K562 (cell line): ENCODE results near the gene PDE6H. TPM values are rescaled to one million over a fixed set of nuclear protein-coding genes. Genes with fewer than 3 reads are reported as not detected.

Source experiments
- FOXJ3 ChIP-seq: sonication (generic); formaldehyde crosslinking; IDR thresholded peaks from 2 replicates; pipeline ENCODE4 v1.4.0; 2020; ENCODE audit warnings: mild to moderate bottlenecking, missing genetic modification reagents
- GABPA ChIP-seq: fragments of 200-800 bp; sonication (Bioruptor generic); conservative IDR thresholded peaks from 2 replicates; pipeline ENCODE4 v1.6.1; 2016; ENCODE audit warnings: low read depth, missing genetic modification characterization, missing compliant biosample characterization
- MGA ChIP-seq: fragments of 450-650 bp; IDR thresholded peaks from 2 replicates; pipeline ENCODE4 v1.6.1; 2016; ENCODE audit warnings: mild to moderate bottlenecking, moderate library complexity
- MLX ChIP-seq, 2 experiments: fragments of 450-650 bp in 1 of 2; sonication (generic) in 1 of 2; formaldehyde crosslinking; conservative IDR thresholded peaks; 2 replicates each; pipeline versions ENCODE4 v1.4.0 to v1.8.1; 2020 to 2022; ENCODE audit warnings: mild to moderate bottlenecking in 1 of 2, missing genetic modification reagents in 1 of 2
- MNT ChIP-seq, 2 experiments: fragments of 450-650 bp; conservative IDR thresholded peaks; 2 replicates each; pipeline ENCODE4 v1.6.1; 2017; ENCODE audit warnings: mild to moderate bottlenecking in 2 of 2, moderate library complexity in 2 of 2
- MTA1 ChIP-seq: fragments of 450-650 bp; IDR thresholded peaks from 2 replicates; pipeline ENCODE4 v1.6.1; 2017; ENCODE audit warnings: borderline replicate concordance
- MYBL2 ChIP-seq, 2 experiments: fragments of 450-650 bp in 1 of 2; sonication (generic) in 1 of 2; formaldehyde crosslinking in 1 of 2; IDR thresholded peaks; 2 replicates each; pipeline versions ENCODE4 v1.6.1 to v1.8.1; 2017 to 2022; ENCODE audit warnings: borderline replicate concordance in 1 of 2, inconsistent platforms in 1 of 2, low read depth in 1 of 2, mild to moderate bottlenecking in 1 of 2, missing genetic modification reagents in 1 of 2, moderate library complexity in 1 of 2
- SMC3 ChIP-seq: conservative IDR thresholded peaks from 2 replicates; pipeline ENCODE4 v1.6.1; 2011; ENCODE audit warnings: low read depth, low read length, improper control_type of control experiment; ENCODE audit not compliant: insufficient read depth
- SPI1 ChIP-seq: IDR thresholded peaks from 2 replicates; pipeline ENCODE4 v1.6.1; 2011; ENCODE audit warnings: low read depth, low read length, control low read depth, borderline replicate concordance
- ZNF175 ChIP-seq: fragments of 200-800 bp; sonication (Bioruptor generic); IDR thresholded peaks from 2 replicates; pipeline ENCODE4 v1.6.1; 2016; ENCODE audit warnings: low read depth, mild to moderate bottlenecking, missing genetic modification characterization, missing compliant biosample characterization
- ZNF77 ChIP-seq: fragments of 250-450 bp; sonication (Bioruptor Pico); IDR thresholded peaks from 2 replicates; pipeline ENCODE4 v1.5.0; 2020
- polyA plus RNA-seq, 8 experiments: library from polyadenylated mRNA; depleted of rRNA in 4 of 8; stranded (reverse) in 5 of 8; unstranded in 3 of 8; fragments of >200 nt; fragmentation: Nextera tagmentation in 2 of 8; fragmentation: Illumina TruSeq in 1 of 8; extraction: Ambion mirVana in 2 of 8; extraction: Trizol in 1 of 8; gene quantifications; 2 replicates each; pipeline versions ENCODE4 v1.2.1 to v1.2.3, GENCODE V29; 2011 to 2014; ENCODE audit warnings: inconsistent platforms in 1 of 8, missing spikeins in 1 of 8
- total RNA-seq, 7 experiments: library from RNA; depleted of rRNA in 6 of 7; stranded (reverse); fragments of >200 nt in 6 of 7; fragmentation: Illumina TruSeq in 2 of 7; extraction: Trizol in 2 of 7; gene quantifications; 2 replicates each; pipeline versions ENCODE4 v1.2.1 to v1.2.3, GENCODE V29; 2011 to 2021; ENCODE audit warnings: low replicate concordance in 1 of 7

PDE6H gene
- total and polyA plus RNA-seq, 9 of the 15 experiments (the other 6 are each of a cell fraction or from before 2014, with no cell fraction given), result 0.15 TPM; not detected in 8

- TF ChIP-seq MGA (peak; percentile 74), ZNF175 (CRISPR knock-in tag) (no peak), MNT (conservative IDR thresholded peaks at IDR 0.05) (peak in 1 of 2 experiments; percentile 24; a peak in 1 of 4 replicates), GABPA (tag) (peak; percentile 67), MYBL2 (IDR thresholded peaks at IDR 0.05; ENCODE audit: low read depth) (no peak), MYBL2 (CRISPR knock-in tag; IDR thresholded peaks at IDR 0.05; ENCODE audit: borderline replicate concordance) (no peak), MLX (CRISPR knock-in tag; conservative IDR thresholded peaks at IDR 0.05) (no peak), SMC3 (no peak), ZNF77 (CRISPR knock-in tag) (no peak), FOXJ3 (CRISPR knock-in tag) (no peak), MTA1 (no peak), SPI1 (peak; percentile 44; the same call in 1 of the 2 replicates)
Measured at GRCh38 chr12:14961466-14962152, 11.2 kb upstream of the PDE6H start, which contains the start of gene ARHGDIB (continued).
